SU-DHL-6 (cell line): ENCODE data around the gene PSMA7.

Experiments
- H2AFZ ChIP-seq: fragments of 200-600 bp; sonication (generic); 2 replicates; pipeline ENCODE4 v1.6.1; 2014; ENCODE audit warnings: low read depth, mild to moderate bottlenecking, moderate library complexity, mixed read lengths, antibody characterized with exemption, low read length; ENCODE audit not compliant: severe bottlenecking
- H3F3A ChIP-seq: fragments of 200-600 bp; shearing (Covaris generic); 2 replicates; pipeline ENCODE4 v1.6.0; 2016; ENCODE audit warnings: antibody characterized with exemption, mild to moderate bottlenecking; ENCODE audit not compliant: insufficient read depth
- H3K27ac ChIP-seq: fragments of 200-600 bp; sonication (generic); 2 replicates; pipeline ENCODE4 v1.5.1; 2016; ENCODE audit warnings: low read depth, mild to moderate bottlenecking, low read length, moderate library complexity, mixed read lengths
- H3K27me3 ChIP-seq: fragments of 200-600 bp; sonication (generic), shearing (Covaris generic); 2 replicates; pipeline ENCODE4 v1.6.0; 2014; ENCODE audit warnings: mild to moderate bottlenecking, low read length
- H3K36me3 ChIP-seq: fragments of 200-600 bp; sonication (generic); 2 replicates; pipeline ENCODE4 v1.6.1; 2014; ENCODE audit warnings: mild to moderate bottlenecking, low read length, mixed read lengths
- H3K4me2 ChIP-seq: fragments of 300-600, 200-600 bp; shearing (Covaris generic), sonication (generic); 2 replicates; pipeline ENCODE4 v1.6.0; 2014; ENCODE audit warnings: low read length, low read depth, mild to moderate bottlenecking; ENCODE audit not compliant: poor library complexity, severe bottlenecking
- H3K4me3 ChIP-seq: fragments of 200-600 bp; sonication (generic); 2 replicates; pipeline ENCODE4 v1.5.1; 2014; ENCODE audit warnings: antibody characterized with exemption, low read length, mild to moderate bottlenecking, mixed read lengths; ENCODE audit not compliant: insufficient read depth, poor library complexity, severe bottlenecking
- H3K79me2 ChIP-seq: fragments of 200-600 bp; sonication (generic); 2 replicates; pipeline ENCODE4 v1.6.1; 2014; ENCODE audit warnings: mild to moderate bottlenecking, low read length, moderate library complexity; ENCODE audit not compliant: insufficient read depth
- H3K9ac ChIP-seq: fragments of 200-600 bp; sonication (generic); 2 replicates; pipeline ENCODE4 v1.7.0; 2014; ENCODE audit warnings: mild to moderate bottlenecking, low read length
- H3K9me2 ChIP-seq: fragments of 200-600 bp; sonication (generic); replicated peaks from 2 replicates; pipeline ENCODE4 v1.6.1; 2014; ENCODE audit warnings: low read length; ENCODE audit not compliant: insufficient read depth
- H3K9me3 ChIP-seq: fragments of 200-600 bp; sonication (generic); 2 replicates; pipeline ENCODE4 v1.6.1; 2014; ENCODE audit warnings: low read length, mixed read lengths; ENCODE audit not compliant: insufficient read depth
- H4K20me1 ChIP-seq: fragments of 200-600 bp; sonication (generic); 2 replicates; pipeline ENCODE4 v1.6.1; 2014; ENCODE audit warnings: low read depth, mild to moderate bottlenecking, antibody characterized with exemption, low read length, moderate library complexity, mixed read lengths
- EZH2phosphoT487 ChIP-seq: fragments of 200-600 bp; sonication (generic), shearing (Covaris generic); conservative IDR thresholded peaks from 2 replicates; pipeline ENCODE4 v1.6.1; 2018; ENCODE audit warnings: mild to moderate bottlenecking, antibody characterized with exemption, low read length, moderate library complexity, mixed read lengths
- TF ChIP-seq, protein P1 (sequence below): fragments of 200-600 bp; sonication (generic); IDR thresholded peaks from one replicate; pipeline ENCODE4 v1.5.1; 2017; ENCODE audit warnings: antibody characterized with exemption, mild to moderate bottlenecking, low read length, moderate library complexity; ENCODE audit not compliant: insufficient read depth, poor library complexity, severe bottlenecking

Gene PSMA7

DNA sequence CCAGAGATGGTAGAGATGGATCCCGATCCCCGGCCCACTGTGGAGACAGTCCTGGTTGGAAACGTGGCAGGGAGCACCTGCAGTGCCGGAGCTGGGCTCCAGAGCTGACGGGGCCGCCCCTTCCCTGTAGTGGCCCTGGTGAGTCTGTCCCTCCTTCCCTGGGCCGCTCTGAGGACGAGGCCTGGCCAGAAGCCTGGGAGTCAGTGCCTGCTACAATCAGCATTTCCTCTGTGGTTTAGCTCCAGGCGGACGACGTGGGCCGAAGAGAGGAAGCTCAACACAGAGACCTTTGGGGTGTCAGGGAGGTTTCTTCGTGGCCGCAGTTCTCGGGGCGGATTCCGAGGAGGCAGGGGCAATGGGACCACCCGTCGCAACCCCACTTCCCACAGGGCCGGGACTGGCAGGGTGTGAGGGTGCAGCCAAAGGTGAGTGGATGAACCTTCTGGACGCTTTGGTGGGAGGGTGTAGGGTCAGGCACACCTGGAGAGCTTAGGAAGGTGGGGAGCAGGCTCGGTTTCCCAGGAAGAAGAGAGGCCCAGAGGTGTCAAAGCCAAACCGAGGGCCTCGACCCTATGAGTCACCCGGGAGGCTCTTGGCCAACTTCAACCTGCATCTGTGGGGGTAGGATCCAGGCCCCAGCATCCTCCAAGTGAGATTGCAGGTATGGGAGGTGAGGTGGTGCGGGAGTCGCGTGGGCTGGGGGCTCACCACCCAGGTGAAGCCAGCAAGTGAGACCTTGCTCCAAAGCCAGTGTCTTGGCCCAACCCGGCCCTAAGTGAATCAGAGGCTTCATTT lies 9.9 kb downstream of the PSMA7 start:
- Histone ChIP-seq H4K20me1 (peaks cover 3% of the 10 kb centered on the region; the same call in 1 of the 2 replicates), H3K4me3 (no peak overlapping the region), H3K9me2 (no peaks in the 10 kb centered on the region), H3K36me3 (peaks cover 12% of the 10 kb centered on the region; the same call in 1 of the 2 replicates), H3K4me2 (no peak overlapping the region), H3K79me2 (no peaks in the 10 kb centered on the region), H3K27me3 (no peaks in the 10 kb centered on the region), H3F3A (peaks cover 20% of the 10 kb centered on the region), H3K9me3 (no peaks in the 10 kb centered on the region), H3K9ac (no peak overlapping the region), H3K27ac (no peak overlapping the region), H2AFZ (no peak overlapping the region)
- TF ChIP-seq, protein P1, sequence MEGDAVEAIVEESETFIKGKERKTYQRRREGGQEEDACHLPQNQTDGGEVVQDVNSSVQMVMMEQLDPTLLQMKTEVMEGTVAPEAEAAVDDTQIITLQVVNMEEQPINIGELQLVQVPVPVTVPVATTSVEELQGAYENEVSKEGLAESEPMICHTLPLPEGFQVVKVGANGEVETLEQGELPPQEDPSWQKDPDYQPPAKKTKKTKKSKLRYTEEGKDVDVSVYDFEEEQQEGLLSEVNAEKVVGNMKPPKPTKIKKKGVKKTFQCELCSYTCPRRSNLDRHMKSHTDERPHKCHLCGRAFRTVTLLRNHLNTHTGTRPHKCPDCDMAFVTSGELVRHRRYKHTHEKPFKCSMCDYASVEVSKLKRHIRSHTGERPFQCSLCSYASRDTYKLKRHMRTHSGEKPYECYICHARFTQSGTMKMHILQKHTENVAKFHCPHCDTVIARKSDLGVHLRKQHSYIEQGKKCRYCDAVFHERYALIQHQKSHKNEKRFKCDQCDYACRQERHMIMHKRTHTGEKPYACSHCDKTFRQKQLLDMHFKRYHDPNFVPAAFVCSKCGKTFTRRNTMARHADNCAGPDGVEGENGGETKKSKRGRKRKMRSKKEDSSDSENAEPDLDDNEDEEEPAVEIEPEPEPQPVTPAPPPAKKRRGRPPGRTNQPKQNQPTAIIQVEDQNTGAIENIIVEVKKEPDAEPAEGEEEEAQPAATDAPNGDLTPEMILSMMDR, result no peak
- no peak for TF ChIP-seq EZH2phosphoT487

DNA sequence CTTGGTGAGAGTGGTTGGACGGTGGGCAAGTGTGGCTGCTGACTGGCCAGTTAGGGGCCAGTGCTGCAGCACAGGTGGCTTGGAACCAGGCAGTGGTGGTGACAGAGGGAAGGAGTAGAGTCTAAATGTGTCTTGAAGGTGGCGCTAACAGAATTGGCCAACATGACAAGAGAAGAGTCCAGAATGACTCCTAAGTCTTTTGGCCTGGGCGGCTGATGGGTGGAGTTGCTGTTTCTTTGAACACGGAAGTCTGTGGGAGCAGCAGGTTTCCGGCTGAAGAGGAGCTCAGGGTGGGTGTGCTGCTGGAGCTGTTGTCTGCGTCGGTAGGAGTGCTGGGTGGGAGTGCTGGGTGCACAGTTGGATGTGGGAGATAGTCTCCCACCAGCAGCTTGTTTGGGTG lies 10.8 kb downstream of the PSMA7 start:
- Histone ChIP-seq H4K20me1 (peaks cover 3% of the 10 kb centered on the region; the same call in 1 of the 2 replicates), H2AFZ (no peak overlapping the region), H3K9me2 (no peaks in the 10 kb centered on the region), H3K4me2 (no peak overlapping the region), H3K36me3 (0 out of 2 replicates have a peak, but pooled peaks cover 13% of the 10 kb centered on the region), H3K4me3 (no peak overlapping the region), H3F3A (peaks cover 15% of the 10 kb centered on the region), H3K27me3 (no peaks in the 10 kb centered on the region), H3K79me2 (no peaks in the 10 kb centered on the region), H3K27ac (no peak overlapping the region), H3K9me3 (no peaks in the 10 kb centered on the region), H3K9ac (no peak overlapping the region)
- TF ChIP-seq, protein P1, result no peak
- TF ChIP-seq EZH2phosphoT487, result no peak

DNA sequence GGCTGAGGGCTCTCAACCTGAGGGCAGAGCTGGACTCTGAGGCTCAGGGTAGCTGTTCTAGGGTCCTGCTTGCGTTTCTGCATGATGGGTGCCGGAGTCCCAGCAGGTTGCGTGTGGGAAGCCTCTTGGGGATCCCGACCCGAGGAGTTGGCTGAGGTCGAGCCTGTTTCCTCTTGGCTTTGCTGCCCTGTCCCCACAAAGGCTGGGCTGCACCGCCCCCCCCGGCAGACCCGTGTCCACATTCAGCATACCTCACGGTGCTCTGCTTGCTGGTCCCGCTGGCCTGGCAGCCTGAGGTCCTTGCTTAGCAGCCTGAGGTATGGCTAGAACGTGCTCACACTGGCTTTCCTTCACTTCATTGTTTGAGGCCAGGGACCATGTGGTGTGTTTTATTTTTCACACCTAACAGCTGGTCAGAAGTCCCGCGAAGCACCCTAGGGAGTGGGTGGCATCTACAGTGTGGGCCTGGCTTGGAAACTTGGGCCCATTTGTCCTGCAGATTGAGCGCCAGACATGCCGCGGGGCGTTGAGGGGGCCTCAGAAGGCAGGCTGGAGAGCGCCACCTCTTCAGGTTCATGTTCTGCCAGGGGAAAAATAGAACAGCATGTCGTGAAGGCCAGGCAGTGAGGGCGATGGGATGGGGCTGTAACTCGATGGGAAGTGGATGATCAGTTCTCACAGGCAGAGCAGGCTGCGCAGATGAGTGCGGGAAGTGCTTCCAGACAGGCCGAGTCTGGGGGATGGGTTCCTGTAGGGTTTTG lies 11.5 kb downstream of the PSMA7 start:
- H3K36me3 ChIP-seq, result 0 out of 2 replicates have a peak, but pooled peaks cover 11% of the 10 kb centered on the region
- peaks cover 9% of the 10 kb centered on the region for H3F3A ChIP-seq
- H2AFZ ChIP-seq, result no peak overlapping the region
- no peaks in the 10 kb centered on the region for H3K9me3 ChIP-seq
- H3K27ac ChIP-seq, result no peak overlapping the region
- peaks cover 3% of the 10 kb centered on the region; the same call in 1 of the 2 replicates for H4K20me1 ChIP-seq
- H3K4me2 ChIP-seq, result no peak overlapping the region
- no peaks in the 10 kb centered on the region for H3K79me2 ChIP-seq
- H3K9ac ChIP-seq, result no peak overlapping the region
- H3K27me3 ChIP-seq, result no peaks in the 10 kb centered on the region
- H3K9me2 ChIP-seq, result no peaks in the 10 kb centered on the region
- no peak overlapping the region for H3K4me3 ChIP-seq
- TF ChIP-seq EZH2phosphoT487, result no peak
- TF ChIP-seq, protein P1, result no peak
